ENCODE measurements around the gene PRDM9.

GRCh38 chr5:23482642-23483041 lies 24.8 kb upstream of the PRDM9 start:
- TF ChIP-seq USF2 (IDR thresholded peaks at IDR 0.05; ENCODE audit: borderline replicate concordance, low read depth, low read length) = no peak
- TF ChIP-seq CTCF (IDR thresholded peaks at IDR 0.05) = no peak
- no peak for TF ChIP-seq PBX3 (IDR thresholded peaks at IDR 0.05)
- TF ChIP-seq EZH2phosphoT487 (IDR thresholded peaks at IDR 0.05; ENCODE audit: borderline replicate concordance, low read depth) = no peak

Data from SK-N-SH (cell line).